ENCODE measurements around the gene B4GALT4. TPM values are rescaled to one million over a fixed set of nuclear protein-coding genes. Genes with fewer than 3 reads are reported as not detected.
A peak's percentile ranks its signal among the peaks of the same experiment; 100 is the strongest.

The B4GALT4 gene
- total and polyA plus RNA-seq, 2 of the 8 experiments (the other 6 are each of a cell fraction or from before 2014, with no cell fraction given), result 14.6 to 44.7 TPM

DNA sequence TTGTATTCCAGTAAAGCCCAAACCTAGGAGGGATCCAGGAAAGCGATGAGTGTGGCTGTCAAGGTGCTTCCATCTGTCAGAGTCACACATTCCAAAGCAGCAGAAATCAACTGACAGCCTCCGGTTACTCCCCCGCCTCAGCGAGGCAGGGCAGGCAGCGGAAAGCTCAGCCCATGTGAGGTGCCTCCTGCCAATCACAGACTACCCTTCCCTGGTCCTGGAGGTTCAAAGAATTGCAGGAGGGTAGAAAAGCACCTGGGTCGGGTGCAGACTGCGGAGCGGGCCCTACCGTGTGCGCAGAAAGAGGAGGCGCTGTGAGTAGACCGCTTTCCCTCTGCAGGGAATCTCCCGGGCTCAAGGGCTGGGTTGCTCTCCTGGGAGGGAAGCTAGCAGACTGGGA is 67.4 kb downstream of the B4GALT4 start, which contains the start of gene UPK1B:
Gene UPK1B, plus strand, starts transcription at position 274 of the 400 bp plus-strand sequence. CDS start 13,144 bp downstream, outside the sequence.
- H3K4me2 ChIP-seq (ENCODE audit: insufficient read depth in 1 of 2, low read depth in 2 of 2, low read length in 2 of 2), result peak within 1 kb of the TSS; percentile 17 to 36; a peak in 2 of 4 replicates
- no peak within 1 kb of the TSS for H4K5ac ChIP-seq (ENCODE audit: insufficient read length, low read depth, low read length)
- no peak within 1 kb of the TSS for H2BK15ac ChIP-seq (ENCODE audit: low read length)
- no peaks in the 10 kb centered on the region for H3K23me2 ChIP-seq (ENCODE audit: low read depth, low read length)
- no peak within 1 kb of the TSS for H2BK5ac ChIP-seq (ENCODE audit: low read depth, low read length)
- no peak within 1 kb of the TSS for H3K14ac ChIP-seq (ENCODE audit: insufficient read length)
- no peak within 1 kb of the TSS for H3K56ac ChIP-seq (replicated peaks; ENCODE audit: insufficient read length, low read depth, low read length)
- ChIA-PET CTCF (ENCODE audit: partially characterized antibody) (interaction anchor here (0.6 to 1.2 kb wide), 4 partner anchors 10 to 33 kb away, joined by 3 read pairs; no protein-coding TSS in a partner anchor), POLR2A (ENCODE audit: partially characterized antibody) (no interaction called here)
- H4K8ac ChIP-seq (ENCODE audit: extremely low read depth, insufficient read depth, low read length), result no peak within 1 kb of the TSS
- no peak within 1 kb of the TSS for H2BK12ac ChIP-seq (ENCODE audit: low read depth, low read length)
- no peaks in the 10 kb centered on the region for H4K20me1 ChIP-seq (replicated peaks in 1 of 2; ENCODE audit: control insufficient read depth in 1 of 2, insufficient read depth in 2 of 2, low read length in 2 of 2)
- no peaks in the 10 kb centered on the region for H3K79me2 ChIP-seq (ENCODE audit: control insufficient read depth in 1 of 2, insufficient read depth in 2 of 2, low read length in 2 of 2)
- no peak within 1 kb of the TSS for H3K23ac ChIP-seq (ENCODE audit: insufficient read length)
- H3K9ac ChIP-seq (replicated peaks in 1 of 4; ENCODE audit: extremely low read depth in 1 of 4, low read depth in 3 of 4, low read length in 3 of 4), result no peak within 1 kb of the TSS
- H2BK20ac ChIP-seq (ENCODE audit: low read length), result no peak within 1 kb of the TSS
- H3K18ac ChIP-seq (ENCODE audit: extremely low read depth, low read length), result no peak within 1 kb of the TSS
- no peaks in the 10 kb centered on the region for H3K36me3 ChIP-seq (ENCODE audit: control insufficient read depth in 2 of 4, insufficient read depth in 4 of 4, low read length in 3 of 4)
- no peak within 1 kb of the TSS for H2AK5ac ChIP-seq (ENCODE audit: low read depth, low read length)
- peaks cover 0 to 1% (median 0%) of the 10 kb centered on the region in 4 experiments; a peak in 1 of 7 replicates for H3K4me1 ChIP-seq (replicated peaks in 1 of 4; ENCODE audit: control insufficient read depth in 3 of 4, insufficient read depth in 4 of 4, low read length in 3 of 4)
- H3K27ac ChIP-seq (ENCODE audit: low read depth, low read length), result no peak within 1 kb of the TSS
- H2BK120ac ChIP-seq (replicated peaks; ENCODE audit: low read depth, low read length), result no peak within 1 kb of the TSS
- no peak within 1 kb of the TSS for H2AFZ ChIP-seq (ENCODE audit: low read length)
- H3K27me3 ChIP-seq (replicated peaks in 1 of 4; ENCODE audit: control insufficient read depth in 3 of 4, extremely low read depth in 1 of 4, insufficient read depth in 3 of 4, low read length in 3 of 4), result no peaks in the 10 kb centered on the region
- H3K79me1 ChIP-seq (ENCODE audit: low read depth, low read length), result no peaks in the 10 kb centered on the region
- DNase-seq (ENCODE audit: low read depth in 1 of 2, low spot score in 2 of 2) (peak; percentile 47 to 72), FAIRE-seq (peak; percentile 85)
- no peak within 1 kb of the TSS for H3K4ac ChIP-seq (replicated peaks; ENCODE audit: insufficient read length, low read depth, low read length)
- no peak within 1 kb of the TSS for H3K4me3 ChIP-seq (ENCODE audit: extremely low read depth in 1 of 4, insufficient read depth in 2 of 4, low read depth in 3 of 4, low read length in 4 of 4)
- 17% methylated on average over 13 of the region's 13 CpGs; no CpG with 5 or more reads in 1 of the 2 experiments for WGBS, 2 experiments (ENCODE audit: extremely low coverage in 1 of 2, insufficient coverage in 1 of 2, insufficient read length in 1 of 2, insufficient replicate concordance in 2 of 2, low coverage in 1 of 2, low lambda C conversion rate in 2 of 2, missing lambda C conversion rate in 1 of 2)
- no peaks in the 10 kb centered on the region for H3K9me3 ChIP-seq (ENCODE audit: insufficient read depth in 2 of 2, low read depth in 1 of 2, low read length in 1 of 2)
- H4K91ac ChIP-seq (replicated peaks; ENCODE audit: insufficient read length, low read length), result no peak within 1 kb of the TSS
- no peak for TF ChIP-seq CTBP2 (IDR thresholded peaks at IDR 0.05; ENCODE audit: borderline replicate concordance, insufficient read depth, insufficient read length, low read length)
- no peak for TF ChIP-seq MAFK (IDR thresholded peaks at IDR 0.05; ENCODE audit: low read depth, low read length)
- no peak for TF ChIP-seq TAF1 (IDR thresholded peaks at IDR 0.05; ENCODE audit: low read depth, low read length)
- peak; percentile 54 for TF ChIP-seq E2F6 (IDR thresholded peaks at IDR 0.05)
- peak; percentile 77 for TF ChIP-seq USF2 (IDR thresholded peaks at IDR 0.05; ENCODE audit: low read length)
- TF ChIP-seq, protein P1, sequence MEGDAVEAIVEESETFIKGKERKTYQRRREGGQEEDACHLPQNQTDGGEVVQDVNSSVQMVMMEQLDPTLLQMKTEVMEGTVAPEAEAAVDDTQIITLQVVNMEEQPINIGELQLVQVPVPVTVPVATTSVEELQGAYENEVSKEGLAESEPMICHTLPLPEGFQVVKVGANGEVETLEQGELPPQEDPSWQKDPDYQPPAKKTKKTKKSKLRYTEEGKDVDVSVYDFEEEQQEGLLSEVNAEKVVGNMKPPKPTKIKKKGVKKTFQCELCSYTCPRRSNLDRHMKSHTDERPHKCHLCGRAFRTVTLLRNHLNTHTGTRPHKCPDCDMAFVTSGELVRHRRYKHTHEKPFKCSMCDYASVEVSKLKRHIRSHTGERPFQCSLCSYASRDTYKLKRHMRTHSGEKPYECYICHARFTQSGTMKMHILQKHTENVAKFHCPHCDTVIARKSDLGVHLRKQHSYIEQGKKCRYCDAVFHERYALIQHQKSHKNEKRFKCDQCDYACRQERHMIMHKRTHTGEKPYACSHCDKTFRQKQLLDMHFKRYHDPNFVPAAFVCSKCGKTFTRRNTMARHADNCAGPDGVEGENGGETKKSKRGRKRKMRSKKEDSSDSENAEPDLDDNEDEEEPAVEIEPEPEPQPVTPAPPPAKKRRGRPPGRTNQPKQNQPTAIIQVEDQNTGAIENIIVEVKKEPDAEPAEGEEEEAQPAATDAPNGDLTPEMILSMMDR (IDR thresholded peaks at IDR 0.05; ENCODE audit: control extremely low read depth in 1 of 3, insufficient read depth in 1 of 3, low read depth in 1 of 3, low read length in 3 of 3), result no peak
- no peak for TF ChIP-seq SP4 (IDR thresholded peaks at IDR 0.05; ENCODE audit: low read length)
- no peak for TF ChIP-seq CREB1 (IDR thresholded peaks at IDR 0.05)
- no peak for TF ChIP-seq SIRT6 (IDR thresholded peaks at IDR 0.05; ENCODE audit: low read length)
- peak; percentile 74 to 88; a peak in 2 of 4 replicates for TF ChIP-seq SIN3A (conservative IDR thresholded peaks at IDR 0.05 in 1 of 2, IDR thresholded peaks at IDR 0.05 in 1 of 2; ENCODE audit: low read depth in 1 of 2, low read length in 2 of 2)
